Measurements from ENCODE around the gene MSMP.

MSMP gene

GRCh38 chr9:35754264-35754663, at the start of gene MSMP:
Gene MSMP (minus strand): TSS chr9:35754276. CDS start chr9:35754129, 147 bp downstream.
- DNase-seq (ENCODE audit: low read depth in 2 of 2): no peak

GRCh38 chr9:35801328-35802128, 47.5 kb upstream of the MSMP start:
- no peak for DNase-seq (ENCODE audit: low read depth in 2 of 2)

- DNase-seq (ENCODE audit: low read depth in 2 of 2): no peak
Observed at GRCh38 chr9:35800530-35800929, 46.5 kb upstream of the MSMP start.

- no peak for DNase-seq (ENCODE audit: low read depth in 2 of 2)
Observed at GRCh38 chr9:35798658-35799374, 44.7 kb upstream of the MSMP start.

GRCh38 chr9:35797311-35798109, 43.4 kb upstream of the MSMP start:
- no peak for DNase-seq (ENCODE audit: low read depth in 2 of 2)

- no peak for DNase-seq (ENCODE audit: low read depth in 2 of 2)
Observed at GRCh38 chr9:35795695-35796094, 41.6 kb upstream of the MSMP start.

- DNase-seq (ENCODE audit: low read depth in 2 of 2): no peak
Observed at GRCh38 chr9:35793461-35793860, 39.4 kb upstream of the MSMP start.

- DNase-seq (ENCODE audit: low read depth in 2 of 2): no peak
Observed at GRCh38 chr9:35792826-35793225, 38.8 kb upstream of the MSMP start.

- no peak for DNase-seq (ENCODE audit: low read depth in 2 of 2)
Observed at GRCh38 chr9:35792024-35792813, 38.1 kb upstream of the MSMP start.

- no peak for DNase-seq (ENCODE audit: low read depth in 2 of 2)
Observed at GRCh38 chr9:35791297-35791921, 37.3 kb upstream of the MSMP start, which contains the start of gene NPR2. Gene NPR2 (plus strand): TSS chr9:35791591. CDS start chr9:35792409, 818 bp downstream.

- DNase-seq (ENCODE audit: low read depth in 2 of 2): peak in 1 of 2 donors; percentile 34
Observed at GRCh38 chr9:35790385-35791296, 36.6 kb upstream of the MSMP start.

- DNase-seq (ENCODE audit: low read depth in 2 of 2): no peak
Observed at GRCh38 chr9:35790025-35790384, 35.9 kb upstream of the MSMP start.

GRCh38 chr9:35789541-35789940, 35.5 kb upstream of the MSMP start:
- DNase-seq (ENCODE audit: low read depth in 2 of 2): no peak

GRCh38 chr9:35783418-35783817, 29.3 kb upstream of the MSMP start:
- DNase-seq (ENCODE audit: low read depth in 2 of 2): no peak

- DNase-seq (ENCODE audit: low read depth in 2 of 2): no peak
Observed at GRCh38 chr9:35781066-35781465, 27.0 kb upstream of the MSMP start.

GRCh38 chr9:35778496-35778895, 24.4 kb upstream of the MSMP start:
- no peak for DNase-seq (ENCODE audit: low read depth in 2 of 2)

- DNase-seq (ENCODE audit: low read depth in 2 of 2): no peak
Observed at GRCh38 chr9:35776018-35776417, 21.9 kb upstream of the MSMP start.

GRCh38 chr9:35774907-35775635, 21.0 kb upstream of the MSMP start:
- no peak for DNase-seq (ENCODE audit: low read depth in 2 of 2)

- no peak for DNase-seq (ENCODE audit: low read depth in 2 of 2)
Observed at GRCh38 chr9:35771943-35772342, 17.9 kb upstream of the MSMP start.
